ENCODE data around the gene KDM1A. TPM values are rescaled to one million over a fixed set of nuclear protein-coding genes. Genes with fewer than 3 reads are reported as not detected.

KDM1A gene

DNA sequence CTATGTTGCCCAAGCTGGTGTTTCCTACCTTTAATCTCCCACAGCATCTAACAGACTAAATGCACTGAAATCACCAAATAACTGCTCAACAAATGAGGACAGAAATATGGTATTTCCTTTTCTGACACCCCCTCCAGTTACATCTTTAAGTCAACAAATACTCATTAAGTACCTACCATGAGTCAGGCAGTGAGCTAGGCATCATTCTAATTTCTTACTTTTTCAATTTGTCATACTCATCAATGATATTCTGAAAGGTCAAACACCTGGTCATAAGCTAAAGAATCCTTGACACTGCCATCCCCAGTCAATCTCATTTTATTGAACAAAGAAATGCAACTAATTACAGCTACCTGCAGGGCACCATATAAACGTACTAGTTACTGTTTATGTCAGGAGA is 112.8 kb downstream of the KDM1A start:
- Histone ChIP-seq H3K4me3 (replicated peaks; ENCODE audit: insufficient read depth, low read length) (no peak overlapping the region), H3K27ac (replicated peaks) (no peak overlapping the region), H3K27me3 (ENCODE audit: insufficient read depth, poor library complexity, severe bottlenecking) (no peaks in the 10 kb centered on the region)
- TF ChIP-seq, protein P1, sequence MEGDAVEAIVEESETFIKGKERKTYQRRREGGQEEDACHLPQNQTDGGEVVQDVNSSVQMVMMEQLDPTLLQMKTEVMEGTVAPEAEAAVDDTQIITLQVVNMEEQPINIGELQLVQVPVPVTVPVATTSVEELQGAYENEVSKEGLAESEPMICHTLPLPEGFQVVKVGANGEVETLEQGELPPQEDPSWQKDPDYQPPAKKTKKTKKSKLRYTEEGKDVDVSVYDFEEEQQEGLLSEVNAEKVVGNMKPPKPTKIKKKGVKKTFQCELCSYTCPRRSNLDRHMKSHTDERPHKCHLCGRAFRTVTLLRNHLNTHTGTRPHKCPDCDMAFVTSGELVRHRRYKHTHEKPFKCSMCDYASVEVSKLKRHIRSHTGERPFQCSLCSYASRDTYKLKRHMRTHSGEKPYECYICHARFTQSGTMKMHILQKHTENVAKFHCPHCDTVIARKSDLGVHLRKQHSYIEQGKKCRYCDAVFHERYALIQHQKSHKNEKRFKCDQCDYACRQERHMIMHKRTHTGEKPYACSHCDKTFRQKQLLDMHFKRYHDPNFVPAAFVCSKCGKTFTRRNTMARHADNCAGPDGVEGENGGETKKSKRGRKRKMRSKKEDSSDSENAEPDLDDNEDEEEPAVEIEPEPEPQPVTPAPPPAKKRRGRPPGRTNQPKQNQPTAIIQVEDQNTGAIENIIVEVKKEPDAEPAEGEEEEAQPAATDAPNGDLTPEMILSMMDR (IDR thresholded peaks at IDR 0.05; ENCODE audit: insufficient read depth, low read length) = no peak
- TF ChIP-seq SPI1 (IDR thresholded peaks at IDR 0.05; ENCODE audit: borderline replicate concordance, low read depth) = no peak
- TF ChIP-seq POLR2AphosphoS5 (IDR thresholded peaks at IDR 0.05; ENCODE audit: low read depth) = no peak
- TF ChIP-seq GABPA (IDR thresholded peaks at IDR 0.05; ENCODE audit: low read depth) = no peak
- no peak for TF ChIP-seq REST (IDR thresholded peaks at IDR 0.05; ENCODE audit: insufficient replicate concordance, low read depth)
- no peak for DNase-seq (ENCODE audit: low read depth in 1 of 2, low spot score in 1 of 2)

Small RNA genes within 50 kb of the gene (microRNA-seq; reads per million reads assigned to microRNA genes)
- 3.6 reads per million, percentile 8 among the genes with 10 or more reads in this experiment for gene MIR3115
- gene MIR4419A = not detected
